ENCODE measurements around the gene MDM4. TPM values are rescaled to one million over a fixed set of nuclear protein-coding genes. Genes with fewer than 3 reads are reported as not detected.
A peak's percentile ranks its signal among the peaks of the same experiment; 100 is the strongest.

The MDM4 gene
- total RNA-seq, 1 experiment from 2014 or later, result 174 TPM

DNA sequence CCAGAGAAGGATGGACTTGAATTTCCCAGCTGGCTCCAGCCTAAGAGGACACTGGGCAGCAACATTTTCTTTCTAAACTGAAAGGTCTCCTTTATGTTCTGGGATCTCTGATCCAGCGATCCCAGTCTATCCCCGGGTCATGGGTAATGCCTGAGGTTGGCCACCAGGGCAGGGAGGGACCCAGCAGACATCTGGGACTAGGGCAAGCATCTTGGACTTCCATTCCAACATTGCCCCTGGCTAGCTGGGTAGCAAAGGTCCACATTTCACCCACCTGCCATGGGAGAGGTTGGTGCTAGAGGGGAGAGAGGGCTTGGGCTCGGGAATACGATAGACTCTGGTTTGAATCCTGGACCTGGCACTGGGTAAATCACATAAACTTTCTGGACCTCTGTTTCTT is 84.8 kb downstream of the MDM4 start:
- Mint-ChIP-seq H3K4me3 (ENCODE audit: unreplicated experiment) (no peak overlapping the region), H3K36me3 (ENCODE audit: insufficient read depth, unreplicated experiment) (no peaks in the 10 kb centered on the region), H3K27me3 (ENCODE audit: insufficient read depth, unreplicated experiment) (peaks cover 38% of the 10 kb centered on the region), H3K9me3 (ENCODE audit: unreplicated experiment) (no peaks in the 10 kb centered on the region), H3K27ac (ENCODE audit: low read depth, unreplicated experiment) (no peak overlapping the region), H3K4me1 (ENCODE audit: insufficient read depth, unreplicated experiment) (no peaks in the 10 kb centered on the region)
- BruUV-seq (replicated peaks), result no TSS peak
- TF ChIP-seq, protein P1, sequence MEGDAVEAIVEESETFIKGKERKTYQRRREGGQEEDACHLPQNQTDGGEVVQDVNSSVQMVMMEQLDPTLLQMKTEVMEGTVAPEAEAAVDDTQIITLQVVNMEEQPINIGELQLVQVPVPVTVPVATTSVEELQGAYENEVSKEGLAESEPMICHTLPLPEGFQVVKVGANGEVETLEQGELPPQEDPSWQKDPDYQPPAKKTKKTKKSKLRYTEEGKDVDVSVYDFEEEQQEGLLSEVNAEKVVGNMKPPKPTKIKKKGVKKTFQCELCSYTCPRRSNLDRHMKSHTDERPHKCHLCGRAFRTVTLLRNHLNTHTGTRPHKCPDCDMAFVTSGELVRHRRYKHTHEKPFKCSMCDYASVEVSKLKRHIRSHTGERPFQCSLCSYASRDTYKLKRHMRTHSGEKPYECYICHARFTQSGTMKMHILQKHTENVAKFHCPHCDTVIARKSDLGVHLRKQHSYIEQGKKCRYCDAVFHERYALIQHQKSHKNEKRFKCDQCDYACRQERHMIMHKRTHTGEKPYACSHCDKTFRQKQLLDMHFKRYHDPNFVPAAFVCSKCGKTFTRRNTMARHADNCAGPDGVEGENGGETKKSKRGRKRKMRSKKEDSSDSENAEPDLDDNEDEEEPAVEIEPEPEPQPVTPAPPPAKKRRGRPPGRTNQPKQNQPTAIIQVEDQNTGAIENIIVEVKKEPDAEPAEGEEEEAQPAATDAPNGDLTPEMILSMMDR (IDR thresholded peaks at IDR 0.05; ENCODE audit: unreplicated experiment), result peak; percentile 30
- peak; percentile 20 for DNase-seq (ENCODE audit: unreplicated experiment)
- ChIA-PET POLR2A (no interaction called here), CTCF (interaction anchor here (0.6 to 3.1 kb wide), 5 partner anchors 8 to 574 kb away, joined by 3 to 15 read pairs (median 4); no protein-coding TSS in a partner anchor)
- intact Hi-C loops (cut with micrococcal nuclease), result no loop called here

DNA sequence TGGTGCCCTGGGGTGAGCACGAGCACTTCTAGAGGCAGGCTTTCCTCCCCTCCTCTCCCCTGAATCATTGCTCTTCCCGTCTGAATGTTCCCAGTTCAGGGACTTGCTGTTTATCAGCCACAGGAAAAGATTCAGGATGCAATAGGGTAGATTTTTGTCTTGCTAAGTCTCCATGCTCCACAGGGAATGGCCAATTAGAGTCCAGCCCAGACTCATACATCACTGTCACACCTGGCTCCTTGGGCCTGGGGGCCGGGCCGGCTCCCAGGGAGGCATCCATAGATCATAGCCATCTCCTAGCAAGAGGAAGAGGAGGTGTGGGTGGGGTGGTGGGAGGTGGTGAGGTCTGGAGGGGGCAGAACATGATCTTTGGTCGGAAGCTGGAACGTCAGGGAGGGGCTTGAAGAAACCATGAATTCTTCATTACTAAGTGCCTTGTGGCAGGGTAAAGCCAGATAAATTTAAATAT is 85.9 kb downstream of the MDM4 start:
- no peak for DNase-seq (ENCODE audit: unreplicated experiment)
- H3K4me3 Mint-ChIP-seq (ENCODE audit: unreplicated experiment), result no peak overlapping the region
- peaks cover 40% of the 10 kb centered on the region for H3K27me3 Mint-ChIP-seq (ENCODE audit: insufficient read depth, unreplicated experiment)
- no peak overlapping the region for H3K27ac Mint-ChIP-seq (ENCODE audit: low read depth, unreplicated experiment)
- intact Hi-C loops (cut with micrococcal nuclease), result no loop called here
- H3K4me1 Mint-ChIP-seq (ENCODE audit: insufficient read depth, unreplicated experiment), result no peaks in the 10 kb centered on the region
- CTCF ChIA-PET, result interaction anchor here (0.6 to 1.2 kb wide), 4 partner anchors 52 to 459 kb away, joined by 3 to 6 read pairs (median 4); no protein-coding TSS in a partner anchor
- POLR2A ChIA-PET, result no interaction called here
- TF ChIP-seq, protein P1 (IDR thresholded peaks at IDR 0.05; ENCODE audit: unreplicated experiment), result no peak
- BruUV-seq (replicated peaks), result no TSS peak
- H3K36me3 Mint-ChIP-seq (ENCODE audit: insufficient read depth, unreplicated experiment), result no peaks in the 10 kb centered on the region
- no peaks in the 10 kb centered on the region for H3K9me3 Mint-ChIP-seq (ENCODE audit: unreplicated experiment)

DNA sequence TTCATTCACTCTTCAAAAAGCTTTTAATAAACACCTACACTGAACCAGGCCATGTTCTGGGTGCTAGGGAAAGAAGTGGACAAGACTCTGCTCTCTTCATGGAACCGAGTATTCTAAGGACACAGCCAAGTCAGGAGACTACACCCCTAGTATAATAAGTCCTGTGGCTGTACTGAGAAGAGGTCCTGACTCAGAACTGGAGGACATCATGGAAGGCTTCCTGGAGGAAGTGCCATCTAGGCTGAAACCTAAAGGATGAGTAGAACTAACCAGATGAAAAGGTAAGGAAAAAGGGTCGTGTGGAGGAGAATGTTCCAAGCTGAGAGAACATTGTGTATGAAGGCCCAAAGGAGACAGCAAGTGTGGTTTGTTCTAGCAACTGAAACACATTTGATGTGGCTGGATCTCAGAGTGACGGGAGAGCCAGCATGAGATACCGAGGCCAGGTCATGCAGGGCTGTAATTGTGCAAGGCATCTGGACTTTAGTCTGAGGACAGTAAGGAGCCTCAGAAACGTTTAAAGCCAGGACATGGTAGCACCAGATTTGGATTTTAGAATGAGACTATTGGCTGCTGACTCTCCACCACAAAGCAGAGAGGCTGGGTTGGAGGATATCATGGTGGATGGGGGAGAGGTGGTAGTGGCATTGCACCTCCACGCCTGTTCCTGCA is 86.8 kb downstream of the MDM4 start:
- CTCF ChIA-PET, result interaction anchor here (0.6 to 1.2 kb wide), 3 partner anchors 204 to 385 kb away, joined by 3 to 6 read pairs (median 5); no protein-coding TSS in a partner anchor
- intact Hi-C loops (cut with micrococcal nuclease), result no loop called here
- BruUV-seq (replicated peaks), result no TSS peak

DNA sequence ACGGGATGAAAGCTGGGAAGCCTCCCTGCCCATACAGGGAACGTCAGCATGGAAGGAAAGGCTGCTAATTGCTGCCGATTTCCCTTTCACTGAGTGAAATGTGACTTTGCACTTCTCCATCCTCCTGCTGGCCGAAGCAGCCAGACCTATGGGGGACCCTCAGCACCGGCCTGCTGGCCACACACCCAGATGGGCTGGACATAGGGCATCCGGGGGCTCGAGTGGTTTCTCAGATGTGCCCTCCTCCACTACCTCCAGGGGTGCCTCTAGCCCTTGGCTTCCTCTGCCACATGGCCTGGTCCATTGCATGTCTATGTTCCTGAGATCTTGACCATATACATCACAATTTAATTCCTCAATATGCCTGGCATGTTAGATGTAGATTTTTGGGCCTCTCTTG is 89.6 kb downstream of the MDM4 start:
- Mint-ChIP-seq H3K36me3 (ENCODE audit: insufficient read depth, unreplicated experiment) (no peaks in the 10 kb centered on the region), H3K4me1 (ENCODE audit: insufficient read depth, unreplicated experiment) (no peaks in the 10 kb centered on the region), H3K27me3 (ENCODE audit: insufficient read depth, unreplicated experiment) (peaks cover 55% of the 10 kb centered on the region), H3K27ac (ENCODE audit: low read depth, unreplicated experiment) (no peak overlapping the region), H3K9me3 (ENCODE audit: unreplicated experiment) (no peaks in the 10 kb centered on the region), H3K4me3 (ENCODE audit: unreplicated experiment) (no peak overlapping the region)
- no peak for DNase-seq (ENCODE audit: unreplicated experiment)
- BruUV-seq (replicated peaks), result no TSS peak
- TF ChIP-seq, protein P1 (IDR thresholded peaks at IDR 0.05; ENCODE audit: unreplicated experiment), result no peak
- POLR2A ChIA-PET, result no interaction called here
- intact Hi-C loops (cut with micrococcal nuclease), result no loop called here
- CTCF ChIA-PET, result no interaction called here

More for the DNA sequence above, 86.8 kb downstream of the MDM4 start:
- Mint-ChIP-seq H3K27me3 (ENCODE audit: insufficient read depth, unreplicated experiment) (peaks cover 49% of the 10 kb centered on the region), H3K4me3 (ENCODE audit: unreplicated experiment) (no peak overlapping the region), H3K36me3 (ENCODE audit: insufficient read depth, unreplicated experiment) (no peaks in the 10 kb centered on the region), H3K4me1 (ENCODE audit: insufficient read depth, unreplicated experiment) (no peaks in the 10 kb centered on the region), H3K9me3 (ENCODE audit: unreplicated experiment) (no peaks in the 10 kb centered on the region), H3K27ac (ENCODE audit: low read depth, unreplicated experiment) (no peak overlapping the region)
- no peak for DNase-seq (ENCODE audit: unreplicated experiment)
- POLR2A ChIA-PET, result no interaction called here
- TF ChIP-seq, protein P1 (IDR thresholded peaks at IDR 0.05; ENCODE audit: unreplicated experiment), result no peak

Other genes starting within 250 kb of the MDM4 start
- 65.9 and 75.9 TPM in 2 replicates for gene PLEKHA6, start 156.5 kb upstream of the MDM4 start, total RNA-seq (2022)
- gene PPP1R15B, start 104.6 kb upstream of the MDM4 start, total RNA-seq (2022), result 86.0 and 94.8 TPM in 2 replicates
- 3.4 and 4.4 TPM in 2 replicates for gene PIK3C2B, start 21.6 kb upstream of the MDM4 start, total RNA-seq (2022)
- gene LRRN2, start 169.3 kb downstream of the MDM4 start, total RNA-seq (2022), result not detected in 2 replicates